Measurements from ENCODE around the gene CNPY1.
"Not testable (repeated sequence)": the region's sequence is repeated elsewhere in the genome, so short reads cannot be mapped to it uniquely, and the experiment has no call there.

CNPY1 gene

DNA sequence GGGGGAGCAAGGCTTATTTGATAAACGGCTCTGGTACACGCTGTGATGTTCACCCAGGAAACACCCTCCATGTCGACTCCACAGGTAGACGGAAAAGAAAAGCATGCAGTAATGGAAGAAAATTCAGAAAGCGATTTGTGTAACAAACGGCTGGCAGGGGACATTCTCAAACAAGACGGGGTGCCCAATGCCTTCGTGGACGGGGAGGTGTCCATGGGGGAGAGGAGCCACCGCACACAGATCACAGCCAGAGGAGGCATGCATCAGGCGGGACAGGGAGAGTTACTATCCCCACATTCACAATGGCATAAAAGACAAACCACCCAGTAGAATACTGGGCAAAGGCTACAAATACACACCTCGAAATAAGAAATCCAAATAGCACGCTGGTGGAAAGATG is 20.1 kb downstream of the CNPY1 start:
- H3K4me3 ChIP-seq (ENCODE audit: low read length), result no peak overlapping the region
- TF ChIP-seq, protein P1, sequence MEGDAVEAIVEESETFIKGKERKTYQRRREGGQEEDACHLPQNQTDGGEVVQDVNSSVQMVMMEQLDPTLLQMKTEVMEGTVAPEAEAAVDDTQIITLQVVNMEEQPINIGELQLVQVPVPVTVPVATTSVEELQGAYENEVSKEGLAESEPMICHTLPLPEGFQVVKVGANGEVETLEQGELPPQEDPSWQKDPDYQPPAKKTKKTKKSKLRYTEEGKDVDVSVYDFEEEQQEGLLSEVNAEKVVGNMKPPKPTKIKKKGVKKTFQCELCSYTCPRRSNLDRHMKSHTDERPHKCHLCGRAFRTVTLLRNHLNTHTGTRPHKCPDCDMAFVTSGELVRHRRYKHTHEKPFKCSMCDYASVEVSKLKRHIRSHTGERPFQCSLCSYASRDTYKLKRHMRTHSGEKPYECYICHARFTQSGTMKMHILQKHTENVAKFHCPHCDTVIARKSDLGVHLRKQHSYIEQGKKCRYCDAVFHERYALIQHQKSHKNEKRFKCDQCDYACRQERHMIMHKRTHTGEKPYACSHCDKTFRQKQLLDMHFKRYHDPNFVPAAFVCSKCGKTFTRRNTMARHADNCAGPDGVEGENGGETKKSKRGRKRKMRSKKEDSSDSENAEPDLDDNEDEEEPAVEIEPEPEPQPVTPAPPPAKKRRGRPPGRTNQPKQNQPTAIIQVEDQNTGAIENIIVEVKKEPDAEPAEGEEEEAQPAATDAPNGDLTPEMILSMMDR (conservative IDR thresholded peaks at IDR 0.05; ENCODE audit: low read length), result no peak
- no peak for DNase-seq (ENCODE audit: low read depth)

DNA sequence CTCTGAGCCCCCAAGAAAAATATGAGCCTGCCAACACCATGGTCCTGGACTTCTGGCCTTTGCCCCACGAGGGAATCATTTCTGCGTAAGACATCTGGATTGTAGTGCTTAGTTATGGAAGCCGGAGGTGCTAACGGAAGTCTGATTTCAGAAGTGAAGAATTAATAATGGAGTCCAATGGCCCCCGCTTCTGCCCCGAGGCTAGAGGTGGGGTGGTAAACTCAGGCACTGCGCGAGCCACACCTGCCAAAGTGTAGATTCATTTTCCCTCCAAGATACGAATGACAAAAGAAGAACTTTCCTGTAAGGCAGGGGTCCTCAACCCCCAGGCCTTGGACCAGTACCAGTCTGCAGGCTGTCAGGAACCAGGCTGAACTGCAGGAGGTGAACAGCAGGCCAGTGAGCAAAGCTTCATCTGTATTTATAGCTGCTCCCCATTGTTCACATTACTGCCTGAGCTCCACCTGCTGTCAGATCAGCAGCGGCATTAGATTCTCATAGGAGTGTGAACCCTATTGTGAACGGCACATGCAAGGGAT is 22.3 kb downstream of the CNPY1 start:
- no peak overlapping the region for H3K4me3 ChIP-seq (ENCODE audit: low read length)
- TF ChIP-seq, protein P1 (conservative IDR thresholded peaks at IDR 0.05; ENCODE audit: low read length), result no peak
- no peak for DNase-seq (ENCODE audit: low read depth)

DNA sequence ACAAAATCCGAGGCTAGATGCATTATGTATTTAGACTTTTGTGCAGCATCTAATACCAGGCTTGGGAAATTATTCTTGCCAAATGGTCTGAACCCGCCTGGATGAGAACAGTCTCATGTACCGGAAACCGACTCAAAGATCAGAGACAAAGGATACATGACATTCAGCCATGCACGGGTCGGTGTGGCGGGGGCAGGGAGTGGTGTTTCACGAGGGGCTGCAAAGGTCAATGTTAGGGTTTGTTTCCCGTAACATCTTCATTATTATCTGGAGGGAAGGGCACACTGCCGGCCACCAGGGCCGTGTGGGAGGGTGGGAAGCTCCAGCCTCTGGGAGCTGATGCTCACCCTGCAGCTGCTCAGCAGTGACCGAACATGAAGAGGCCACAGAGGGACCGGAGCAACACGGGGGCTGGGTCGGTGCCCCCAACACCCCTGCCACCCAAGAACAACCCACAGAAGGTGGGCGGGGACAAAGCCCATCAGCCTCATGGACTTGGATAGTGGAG is 23.1 kb downstream of the CNPY1 start:
- no peak overlapping the region for H3K4me3 ChIP-seq (ENCODE audit: low read length)
- no peak for DNase-seq (ENCODE audit: low read depth)
- TF ChIP-seq, protein P1 (conservative IDR thresholded peaks at IDR 0.05; ENCODE audit: low read length), result no peak

DNA sequence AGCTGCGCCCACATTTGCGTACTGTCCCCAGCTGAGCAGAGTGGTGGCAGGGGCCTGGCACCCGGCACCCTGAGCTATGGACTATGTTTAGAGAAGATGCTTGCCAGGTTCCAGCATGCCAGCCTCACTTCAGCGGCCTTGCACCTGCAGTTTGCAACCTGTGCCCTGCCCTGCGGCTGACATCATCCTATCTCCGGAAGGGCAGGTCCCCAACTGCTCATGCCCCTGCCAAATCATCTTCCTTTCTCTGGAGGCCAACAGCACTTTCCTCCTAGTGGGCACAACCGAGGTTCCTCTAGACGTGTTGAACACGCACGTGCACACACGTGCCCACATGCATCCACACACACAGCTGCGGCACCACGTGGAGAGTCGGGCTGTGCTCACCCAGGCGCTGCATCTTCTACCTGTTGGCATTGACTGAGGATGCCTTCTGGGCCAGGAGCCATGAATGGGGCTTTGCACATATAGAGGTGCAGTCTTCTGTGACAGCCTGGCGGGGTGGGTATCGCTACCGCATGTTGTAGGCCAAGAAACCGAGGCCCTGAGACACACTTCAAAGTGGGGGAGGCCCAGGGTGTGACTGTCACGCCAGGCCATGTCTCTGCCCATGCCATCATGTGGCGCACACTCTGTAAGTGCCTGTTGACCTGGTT is 24.5 kb downstream of the CNPY1 start:
- DNase-seq (ENCODE audit: low read depth), result no peak
- TF ChIP-seq, protein P1 (conservative IDR thresholded peaks at IDR 0.05; ENCODE audit: low read length), result no peak
- H3K4me3 ChIP-seq (ENCODE audit: low read length), result no peak overlapping the region

DNA sequence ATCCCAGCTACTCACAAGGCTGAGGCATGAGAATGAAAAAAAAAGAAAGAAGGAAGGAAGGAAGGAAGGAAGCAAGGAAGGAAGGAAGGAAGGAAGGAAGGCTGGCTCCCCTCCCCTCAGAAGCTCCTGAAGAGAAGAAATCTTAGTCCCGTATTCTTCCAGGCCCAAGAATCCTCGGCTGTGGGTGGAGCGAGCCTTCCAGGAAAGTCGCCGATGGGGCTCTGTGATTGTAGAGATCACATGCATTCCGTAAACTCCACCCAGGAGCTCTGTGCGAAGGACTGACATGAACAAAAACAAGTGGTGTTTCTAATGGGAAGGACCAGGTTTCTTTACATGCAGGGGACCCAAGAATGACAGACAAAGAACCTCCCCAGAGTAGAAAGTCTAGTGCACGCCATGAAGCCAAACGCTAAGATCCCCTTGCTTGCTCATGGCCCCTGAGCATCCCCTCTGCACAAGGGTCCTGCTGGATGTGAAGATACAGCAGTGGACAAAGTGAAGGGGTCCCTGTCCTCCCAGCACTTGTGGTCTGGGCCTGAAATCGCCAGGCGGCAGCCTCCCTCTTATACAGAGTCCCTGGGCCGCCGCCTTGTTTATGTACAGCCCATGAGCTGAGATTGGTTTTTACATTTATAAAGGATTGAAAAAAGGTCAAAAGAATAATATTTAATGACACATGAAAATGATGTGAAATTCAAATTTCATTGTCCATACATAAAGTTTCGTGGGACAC is 25.2 kb downstream of the CNPY1 start:
- TF ChIP-seq, protein P1 (conservative IDR thresholded peaks at IDR 0.05; ENCODE audit: low read length), result no peak
- no peak overlapping the region for H3K4me3 ChIP-seq (ENCODE audit: low read length)
- DNase-seq (ENCODE audit: low read depth), result no peak

DNA sequence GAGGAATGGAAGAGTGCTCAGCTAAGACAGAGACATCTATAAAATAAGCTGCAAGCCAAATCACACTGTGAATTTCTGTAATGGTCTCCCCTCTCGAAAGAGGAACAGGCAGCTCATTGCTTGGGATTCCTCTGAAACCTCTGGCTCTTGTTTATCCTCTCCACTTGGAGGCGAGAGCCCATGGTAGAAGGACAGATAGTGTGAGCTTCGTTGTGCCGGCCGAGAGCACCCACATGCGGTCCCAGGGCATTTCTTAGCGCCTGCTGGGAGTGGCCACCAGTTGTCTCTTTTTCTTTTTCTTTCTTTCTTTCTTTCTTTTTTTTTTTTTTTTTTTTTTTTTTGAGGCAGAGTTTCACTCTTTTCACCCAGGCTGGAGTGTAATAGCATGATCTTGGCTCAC is 26.2 kb downstream of the CNPY1 start:
- TF ChIP-seq, protein P1 (conservative IDR thresholded peaks at IDR 0.05; ENCODE audit: low read length), result no peak
- H3K4me3 ChIP-seq (ENCODE audit: low read length), result no peak overlapping the region
- no peak for DNase-seq (ENCODE audit: low read depth)

DNA sequence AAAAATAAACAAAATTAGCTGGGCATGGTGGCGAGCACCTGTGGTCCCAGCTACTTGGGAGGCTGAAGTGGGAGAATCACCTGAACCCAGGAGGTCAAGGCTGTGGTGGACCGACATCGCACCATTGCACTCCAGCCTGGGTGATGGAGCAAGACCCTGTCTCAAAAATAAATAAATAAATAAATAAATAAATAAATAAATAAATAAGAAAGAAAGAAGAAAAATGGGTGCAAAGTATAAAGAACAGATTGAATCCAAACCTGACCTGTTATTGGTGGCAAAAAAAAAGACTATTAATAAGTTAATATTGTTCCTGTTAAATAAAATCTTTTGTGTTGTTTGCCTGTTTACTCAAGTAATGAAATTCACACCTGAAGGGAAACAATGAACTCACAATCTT is 27.0 kb downstream of the CNPY1 start:
- not testable (repeated sequence) for H3K4me3 ChIP-seq (ENCODE audit: low read length); DNase-seq (ENCODE audit: low read depth)

All from AG10803 (cell line).